Activated CD8-positive, alpha-beta T cell treated with anti-CD3 and anti-CD28 coated beads for 36 hours (primary cell): ENCODE results near the gene ADH1C. TPM values are rescaled to one million over a fixed set of nuclear protein-coding genes. Genes with fewer than 3 reads are reported as not detected.

Experiments
- ATAC-seq: fragments of 200-7000 bp; cut with Tn5 transposase; one replicate; pipeline ENCODE4 v1.10.0; 2021; ENCODE audit warnings: mild to moderate bottlenecking, moderate library complexity
- CTCF ChIA-PET: fragments of 350-600 bp; sonication (Branson Sonifier 250); formaldehyde crosslinking; loops from one replicate; lab custom pipeline; 2021; ENCODE audit warnings: antibody characterized with exemption; lab: Charles Lee
- POLR2A ChIA-PET: fragments of 350-600 bp; sonication (Branson Sonifier 250); formaldehyde crosslinking; loops from one replicate; lab custom pipeline; 2021; ENCODE audit warnings: antibody characterized with exemption; lab: Charles Lee
- DNase-seq: peaks from one replicate; pipeline ENCODE4 v3.0.0-alpha.2; 2020
- H3K27ac Mint-ChIP-seq: one replicate; pipeline ENCODE4 v1.8.0; 2021; ENCODE audit warnings: mild to moderate bottlenecking, mixed read lengths
- H3K27me3 Mint-ChIP-seq: one replicate; pipeline ENCODE4 v1.8.0; 2021; ENCODE audit warnings: mixed read lengths
- H3K36me3 Mint-ChIP-seq: one replicate; pipeline ENCODE4 v1.8.0; 2021; ENCODE audit warnings: low read depth, mixed read lengths
- H3K4me1 Mint-ChIP-seq: one replicate; pipeline ENCODE4 v1.8.0; 2021; ENCODE audit warnings: low read depth, mixed read lengths
- H3K4me3 Mint-ChIP-seq: one replicate; pipeline ENCODE4 v1.8.0; 2021; ENCODE audit warnings: mild to moderate bottlenecking, moderate library complexity, mixed read lengths
- H3K9me3 Mint-ChIP-seq: one replicate; pipeline ENCODE4 v1.8.0; 2021; ENCODE audit warnings: mixed read lengths
- intact Hi-C: fragments of 100-400 bp; cut with micrococcal nuclease; formaldehyde crosslinking; loops from one replicate; pipeline ENCODE4 v1.10.0; 2022
- total RNA-seq, 2 experiments: library from RNA; stranded (reverse); gene quantifications; one replicate each; pipeline ENCODE4 v1.2.3, GENCODE V29; 2021
- TF ChIP-seq, protein P1 (sequence below): fragments of 200-600 bp; IDR thresholded peaks from one replicate; pipeline ENCODE4 v1.8.0; 2022; ENCODE audit warnings: antibody characterized with exemption, mild to moderate bottlenecking

ADH1C gene
- total RNA-seq, 2 experiments from 2014 or later: not detected

DNA sequence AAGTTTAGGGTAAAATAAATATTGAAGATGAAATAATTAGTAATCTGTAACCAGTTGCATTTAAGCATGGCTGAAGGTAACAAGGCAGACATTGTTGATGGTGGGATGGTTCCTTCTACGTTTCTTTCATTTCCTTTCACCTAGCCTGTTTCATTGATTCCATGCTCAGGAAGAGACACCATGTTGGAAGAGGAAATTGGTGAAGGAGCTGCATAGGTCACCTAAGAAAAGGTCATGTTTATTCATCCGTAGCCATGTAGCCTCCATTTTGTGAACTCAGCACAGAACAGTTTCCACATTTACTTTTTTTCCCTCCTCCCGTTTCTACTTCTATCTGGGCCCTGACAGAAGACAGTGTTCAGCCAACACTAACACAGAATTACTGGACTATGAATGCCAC, 35.2 kb downstream of the ADH1C start:
- Mint-ChIP-seq H3K36me3 (no peaks in the 10 kb centered on the region), H3K4me1 (no peaks in the 10 kb centered on the region), H3K4me3 (no peak overlapping the region), H3K27ac (no peak overlapping the region), H3K9me3 (no peaks in the 10 kb centered on the region), H3K27me3 (peaks cover 4% of the 10 kb centered on the region)
- DNase-seq (no peak), ATAC-seq (no peak)
- TF ChIP-seq, protein P1, sequence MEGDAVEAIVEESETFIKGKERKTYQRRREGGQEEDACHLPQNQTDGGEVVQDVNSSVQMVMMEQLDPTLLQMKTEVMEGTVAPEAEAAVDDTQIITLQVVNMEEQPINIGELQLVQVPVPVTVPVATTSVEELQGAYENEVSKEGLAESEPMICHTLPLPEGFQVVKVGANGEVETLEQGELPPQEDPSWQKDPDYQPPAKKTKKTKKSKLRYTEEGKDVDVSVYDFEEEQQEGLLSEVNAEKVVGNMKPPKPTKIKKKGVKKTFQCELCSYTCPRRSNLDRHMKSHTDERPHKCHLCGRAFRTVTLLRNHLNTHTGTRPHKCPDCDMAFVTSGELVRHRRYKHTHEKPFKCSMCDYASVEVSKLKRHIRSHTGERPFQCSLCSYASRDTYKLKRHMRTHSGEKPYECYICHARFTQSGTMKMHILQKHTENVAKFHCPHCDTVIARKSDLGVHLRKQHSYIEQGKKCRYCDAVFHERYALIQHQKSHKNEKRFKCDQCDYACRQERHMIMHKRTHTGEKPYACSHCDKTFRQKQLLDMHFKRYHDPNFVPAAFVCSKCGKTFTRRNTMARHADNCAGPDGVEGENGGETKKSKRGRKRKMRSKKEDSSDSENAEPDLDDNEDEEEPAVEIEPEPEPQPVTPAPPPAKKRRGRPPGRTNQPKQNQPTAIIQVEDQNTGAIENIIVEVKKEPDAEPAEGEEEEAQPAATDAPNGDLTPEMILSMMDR: no peak
- CTCF ChIA-PET: no interaction called here
- POLR2A ChIA-PET: no interaction called here
- intact Hi-C loops: no loop called here

DNA sequence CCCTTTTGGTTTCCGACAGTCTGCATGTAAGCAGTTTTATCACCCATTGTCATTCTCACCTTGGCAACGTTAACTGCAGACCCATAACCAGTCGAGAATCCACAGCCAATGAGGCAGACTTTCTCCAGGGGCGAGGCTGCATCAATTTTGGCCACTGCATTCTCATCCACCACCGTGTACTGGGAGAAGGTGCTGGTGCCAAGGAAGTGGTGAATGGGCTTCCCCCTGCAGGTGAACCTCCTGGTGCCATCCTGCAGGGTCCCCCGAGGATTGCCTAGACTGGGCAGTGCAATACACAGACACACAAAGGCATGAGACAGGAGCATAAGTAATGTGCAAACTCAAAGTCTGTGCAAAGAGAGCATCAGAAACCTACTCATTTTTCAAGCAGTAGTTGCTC, 36.7 kb downstream of the ADH1C start:
- Mint-ChIP-seq H3K4me1 (no peaks in the 10 kb centered on the region), H3K36me3 (no peaks in the 10 kb centered on the region), H3K27ac (no peak overlapping the region), H3K9me3 (no peaks in the 10 kb centered on the region), H3K27me3 (peaks cover 4% of the 10 kb centered on the region), H3K4me3 (no peak overlapping the region)
- TF ChIP-seq, protein P1: no peak
- ATAC-seq (no peak), DNase-seq (no peak)
- intact Hi-C loops: no loop called here
- CTCF ChIA-PET: no interaction called here
- POLR2A ChIA-PET: no interaction called here

DNA sequence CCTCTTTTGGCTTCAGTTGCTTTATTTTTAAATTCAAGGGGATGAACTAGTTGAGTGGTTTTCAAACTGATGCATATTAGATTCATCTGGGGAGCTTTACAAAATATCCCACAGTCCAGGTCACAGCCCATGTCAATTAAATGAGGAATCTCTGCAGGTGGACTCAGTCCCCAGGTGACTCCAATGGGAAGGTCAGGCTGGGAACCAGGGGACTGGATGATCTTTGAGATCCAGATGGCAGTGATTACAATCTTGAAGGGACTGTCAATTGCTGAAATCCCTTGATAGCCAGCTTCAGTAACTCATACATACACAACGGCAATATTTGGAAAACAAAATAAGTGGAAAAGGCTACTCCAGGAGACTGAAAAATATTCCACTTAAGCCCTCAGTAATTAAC, 38.3 kb downstream of the ADH1C start:
- H3K4me1 Mint-ChIP-seq: no peaks in the 10 kb centered on the region
- intact Hi-C loops: no loop called here
- no peak overlapping the region for H3K4me3 Mint-ChIP-seq
- no peak for DNase-seq
- no peaks in the 10 kb centered on the region for H3K36me3 Mint-ChIP-seq
- TF ChIP-seq, protein P1: no peak
- ChIA-PET CTCF (no interaction called here), POLR2A (no interaction called here)
- H3K27me3 Mint-ChIP-seq: no peaks in the 10 kb centered on the region
- H3K9me3 Mint-ChIP-seq: no peaks in the 10 kb centered on the region
- H3K27ac Mint-ChIP-seq: no peak overlapping the region
- no peak for ATAC-seq

DNA sequence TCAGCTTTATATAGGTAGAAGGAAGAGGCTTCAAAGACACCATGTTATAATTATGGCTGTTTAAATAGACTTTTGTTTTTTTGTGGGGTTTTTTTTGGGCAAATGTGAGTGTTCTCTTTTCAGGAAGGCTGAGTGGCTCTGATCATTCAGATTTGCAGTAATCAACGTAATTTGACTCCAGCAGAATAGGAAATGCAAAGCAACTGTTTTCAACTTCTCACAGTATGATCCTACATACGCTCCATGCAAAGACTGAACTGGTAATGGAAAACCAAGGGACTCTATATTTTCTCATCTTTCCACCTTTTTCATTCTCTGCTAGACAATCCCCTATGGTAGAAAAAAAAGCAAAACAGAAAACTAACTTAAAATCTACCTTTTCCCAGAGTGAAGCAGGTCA, 42.2 kb downstream of the ADH1C start:
- H3K4me1 Mint-ChIP-seq: no peaks in the 10 kb centered on the region
- ChIA-PET CTCF (no interaction called here), POLR2A (no interaction called here)
- H3K27ac Mint-ChIP-seq: no peak overlapping the region
- H3K27me3 Mint-ChIP-seq: peaks cover 11% of the 10 kb centered on the region
- TF ChIP-seq, protein P1: no peak
- ATAC-seq (no peak), DNase-seq (no peak)
- intact Hi-C loops: no loop called here
- H3K9me3 Mint-ChIP-seq: no peaks in the 10 kb centered on the region
- no peaks in the 10 kb centered on the region for H3K36me3 Mint-ChIP-seq
- H3K4me3 Mint-ChIP-seq: no peak overlapping the region

DNA sequence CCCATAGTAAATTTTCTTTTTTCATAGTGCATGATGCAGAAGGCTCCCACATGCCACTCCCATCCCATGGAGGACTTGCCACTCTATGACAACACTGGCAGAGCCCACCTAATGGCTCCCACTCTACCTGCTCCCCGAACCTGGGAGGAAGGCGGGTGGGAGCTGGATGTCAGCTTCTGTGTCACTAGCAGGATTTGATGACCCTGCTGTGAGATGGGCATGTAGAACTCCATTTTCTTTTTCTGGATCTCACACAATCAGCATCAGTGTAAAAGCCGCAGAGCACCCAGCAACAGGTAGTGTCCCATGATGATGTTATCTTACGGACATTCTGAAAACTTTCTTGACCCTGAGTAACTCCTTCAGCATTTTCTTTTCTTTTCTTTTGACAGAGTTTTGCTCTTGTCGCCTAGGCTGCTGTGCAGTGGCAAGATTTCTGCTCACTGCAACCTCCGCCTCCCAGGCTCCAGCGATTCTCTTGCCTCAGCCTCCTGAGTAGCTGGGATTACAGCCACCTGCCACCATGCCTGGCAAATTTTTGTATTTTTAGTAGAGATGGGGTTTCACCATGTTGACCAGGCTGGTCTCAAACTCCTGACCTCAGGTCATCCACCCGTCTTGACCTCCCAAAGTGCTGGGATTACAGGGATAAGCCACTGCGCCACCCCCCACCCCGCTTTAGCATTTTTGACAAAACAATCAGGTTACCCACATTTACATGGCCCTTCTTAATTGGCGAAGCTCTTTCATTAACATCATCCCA, 46.7 kb downstream of the ADH1C start:
- no peaks in the 10 kb centered on the region for H3K36me3 Mint-ChIP-seq
- ChIA-PET POLR2A (no interaction called here), CTCF (no interaction called here)
- peaks cover 3% of the 10 kb centered on the region for H3K9me3 Mint-ChIP-seq
- TF ChIP-seq, protein P1: no peak
- ATAC-seq: no peak
- no peak for DNase-seq
- H3K27me3 Mint-ChIP-seq: peaks cover 11% of the 10 kb centered on the region
- H3K4me3 Mint-ChIP-seq: no peak overlapping the region
- intact Hi-C loops: no loop called here
- H3K4me1 Mint-ChIP-seq: no peaks in the 10 kb centered on the region
- no peak overlapping the region for H3K27ac Mint-ChIP-seq
